Measurements from ENCODE around the gene ABCC12.

DNA sequence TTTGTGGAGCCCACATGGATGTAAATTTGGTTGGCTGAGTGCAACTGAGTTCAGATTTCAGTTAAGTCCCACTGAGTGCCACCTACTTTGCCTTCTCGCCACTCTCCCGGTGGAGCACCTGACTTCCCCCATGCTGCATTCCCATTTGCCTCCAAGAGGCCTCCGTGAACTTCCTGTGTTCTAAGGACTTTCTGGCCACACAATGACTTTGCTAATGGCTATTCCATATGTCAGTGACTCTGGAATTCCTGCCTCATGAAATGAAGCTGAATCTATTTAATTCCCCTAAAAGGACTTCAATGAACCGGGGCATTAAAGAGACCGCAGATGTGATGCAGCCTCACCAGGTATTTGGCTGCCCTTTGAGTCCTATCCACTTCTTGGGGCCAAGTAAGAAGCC is 29.9 kb downstream of the ABCC12 start:
- TF ChIP-seq POLR2AphosphoS5 (IDR thresholded peaks at IDR 0.05; ENCODE audit: borderline replicate concordance, low read depth, low read length), result no peak
- no peak for TF ChIP-seq EZH2 (IDR thresholded peaks at IDR 0.05)
- no peak for TF ChIP-seq FOXP2 (optimal IDR thresholded peaks at IDR 0.05; ENCODE audit: control extremely low read depth, extremely low read length, insufficient read depth)
